HEK293T (cell line): ENCODE measurements around the gene SH3GLB1.

ENCODE experiments used
- ARNT ChIP-seq: fragments of 450-650 bp; IDR thresholded peaks from 2 replicates; pipeline ENCODE4 v1.6.1; 2017; ENCODE audit warnings: mild to moderate bottlenecking
- ELF4 ChIP-seq: fragments of 450-650 bp; IDR thresholded peaks from 2 replicates; pipeline ENCODE4 v1.6.1; 2017; ENCODE audit warnings: antibody characterized with exemption
- FOXA1 ChIP-seq: fragments of 450-650 bp; IDR thresholded peaks from 2 replicates; pipeline ENCODE4 v1.6.1; 2016; ENCODE audit warnings: mild to moderate bottlenecking
- FOXM1 ChIP-seq: fragments of 450-650 bp; IDR thresholded peaks from 2 replicates; pipeline ENCODE4 v1.6.1; 2017; ENCODE audit warnings: mild to moderate bottlenecking, borderline replicate concordance
- NFRKB ChIP-seq: fragments of 450-650 bp; IDR thresholded peaks from 2 replicates; pipeline ENCODE4 v1.6.1; 2016; ENCODE audit warnings: mild to moderate bottlenecking, moderate library complexity
- PKNOX1 ChIP-seq: fragments of 450-650 bp; IDR thresholded peaks from 2 replicates; pipeline ENCODE4 v1.6.1; 2016
- SP1 ChIP-seq: fragments of 450-650 bp; IDR thresholded peaks from 2 replicates; pipeline ENCODE4 v1.6.1; 2017

- TF ChIP-seq FOXM1 (no peak), PKNOX1 (no peak), ARNT (no peak), FOXA1 (no peak), SP1 (no peak), ELF4 (no peak), NFRKB (no peak)
These were observed 71.0 kb downstream of the SH3GLB1 start for GRCh38 chr1:86775395-86775794.
